Measurements from ENCODE around the gene FOXP4. TPM values are rescaled to one million over a fixed set of nuclear protein-coding genes. Genes with fewer than 3 reads are reported as not detected.

Gene FOXP4
- total RNA-seq, 1 donor from 2014 or later, result 21.6 TPM

GRCh38 chr6:41528409-41528963 lies 17.7 kb upstream of the FOXP4 start:
- H3K9me3 Mint-ChIP-seq, result no peaks in the 10 kb centered on the region
- H3K36me3 Mint-ChIP-seq (ENCODE audit: low read depth), result peaks cover 3% of the 10 kb centered on the region
- no peak for DNase-seq (ENCODE audit: low spot score)
- no peak overlapping the region for H3K4me3 Mint-ChIP-seq
- intact Hi-C loops (cut with micrococcal nuclease), result no loop called here
- no peak overlapping the region for H3K27ac Mint-ChIP-seq
- peaks cover 36% of the 10 kb centered on the region for H3K27me3 Mint-ChIP-seq (ENCODE audit: insufficient read depth)
- H3K4me1 Mint-ChIP-seq (ENCODE audit: low read depth), result peaks cover 38% of the 10 kb centered on the region

GRCh38 chr6:41529049-41529448 lies 17.1 kb upstream of the FOXP4 start:
- Mint-ChIP-seq H3K4me1 (ENCODE audit: low read depth) (peaks cover 44% of the 10 kb centered on the region), H3K4me3 (no peak overlapping the region), H3K27ac (no peak overlapping the region)

GRCh38 chr6:41529970-41530369 lies 16.2 kb upstream of the FOXP4 start:
- Mint-ChIP-seq H3K4me1 (ENCODE audit: low read depth) (peaks cover 44% of the 10 kb centered on the region), H3K4me3 (no peak overlapping the region), H3K36me3 (ENCODE audit: low read depth) (peaks cover 3% of the 10 kb centered on the region), H3K27me3 (ENCODE audit: insufficient read depth) (peaks cover 27% of the 10 kb centered on the region), H3K27ac (no peak overlapping the region), H3K9me3 (no peaks in the 10 kb centered on the region)
- no peak for DNase-seq (ENCODE audit: low spot score)
- intact Hi-C loops (cut with micrococcal nuclease), result loop anchor here (5.0 kb wide), 1 partner anchor 692 kb away; no protein-coding TSS in a partner anchor

More at GRCh38 chr6:41529049-41529448, 17.1 kb upstream of the FOXP4 start:
- Mint-ChIP-seq H3K9me3 (no peaks in the 10 kb centered on the region), H3K36me3 (ENCODE audit: low read depth) (peaks cover 3% of the 10 kb centered on the region), H3K27me3 (ENCODE audit: insufficient read depth) (peaks cover 33% of the 10 kb centered on the region)
- intact Hi-C loops (cut with micrococcal nuclease), result no loop called here
- no peak for DNase-seq (ENCODE audit: low spot score)

GRCh38 chr6:41530476-41530875 lies 15.7 kb upstream of the FOXP4 start:
- Mint-ChIP-seq H3K4me1 (ENCODE audit: low read depth) (peaks cover 44% of the 10 kb centered on the region), H3K27me3 (ENCODE audit: insufficient read depth) (peaks cover 30% of the 10 kb centered on the region), H3K27ac (no peak overlapping the region), H3K9me3 (no peaks in the 10 kb centered on the region), H3K36me3 (ENCODE audit: low read depth) (peaks cover 3% of the 10 kb centered on the region), H3K4me3 (no peak overlapping the region)
- DNase-seq (ENCODE audit: low spot score), result no peak
- intact Hi-C loops (cut with micrococcal nuclease), result loop anchor here (5.0 kb wide), 1 partner anchor 692 kb away; no protein-coding TSS in a partner anchor

GRCh38 chr6:41531016-41531415 lies 15.2 kb upstream of the FOXP4 start:
- no peak for DNase-seq (ENCODE audit: low spot score)
- Mint-ChIP-seq H3K36me3 (ENCODE audit: low read depth) (peaks cover 3% of the 10 kb centered on the region), H3K27ac (peak overlapping the region; percentile 9)

GRCh38 chr6:41531591-41532582 lies 14.3 kb upstream of the FOXP4 start:
- peaks cover 3% of the 10 kb centered on the region for H3K36me3 Mint-ChIP-seq (ENCODE audit: low read depth)
- peak; percentile 63 for DNase-seq (ENCODE audit: low spot score)
- H3K4me1 Mint-ChIP-seq (ENCODE audit: low read depth), result peaks cover 50% of the 10 kb centered on the region
- H3K4me3 Mint-ChIP-seq, result peak overlapping the region; percentile 76
- H3K27ac Mint-ChIP-seq, result peak overlapping the region; percentile 92
- intact Hi-C loops (cut with micrococcal nuclease), result loop anchor here (1.0 to 5.0 kb wide), 5 partner anchors 14 to 690 kb away; partner anchors contain the start of genes FOXP4, NFYA and OARD1
- H3K9me3 Mint-ChIP-seq, result no peaks in the 10 kb centered on the region
- peaks cover 38% of the 10 kb centered on the region for H3K27me3 Mint-ChIP-seq (ENCODE audit: insufficient read depth)

More at GRCh38 chr6:41531016-41531415, 15.2 kb upstream of the FOXP4 start:
- intact Hi-C loops (cut with micrococcal nuclease), result loop anchor here (1.0 to 5.0 kb wide), 2 partner anchors 30 to 691 kb away; no protein-coding TSS in a partner anchor
- H3K4me3 Mint-ChIP-seq, result peak overlapping the region; percentile 76
- peaks cover 44% of the 10 kb centered on the region for H3K4me1 Mint-ChIP-seq (ENCODE audit: low read depth)
- no peaks in the 10 kb centered on the region for H3K9me3 Mint-ChIP-seq
- peaks cover 34% of the 10 kb centered on the region for H3K27me3 Mint-ChIP-seq (ENCODE audit: insufficient read depth)

- intact Hi-C loops (cut with micrococcal nuclease), result no loop called here
- Mint-ChIP-seq H3K27ac (no peak overlapping the region), H3K36me3 (ENCODE audit: low read depth) (peaks cover 1% of the 10 kb centered on the region), H3K4me3 (no peak overlapping the region), H3K4me1 (ENCODE audit: low read depth) (peaks cover 38% of the 10 kb centered on the region), H3K27me3 (ENCODE audit: insufficient read depth) (peaks cover 26% of the 10 kb centered on the region), H3K9me3 (no peaks in the 10 kb centered on the region)
- DNase-seq (ENCODE audit: low spot score), result no peak
These were observed 10.4 kb upstream of the FOXP4 start for GRCh38 chr6:41535766-41536165.

GRCh38 chr6:41536795-41537758 lies 9.1 kb upstream of the FOXP4 start:
- peaks cover 28% of the 10 kb centered on the region for H3K27me3 Mint-ChIP-seq (ENCODE audit: insufficient read depth)
- peaks cover 1% of the 10 kb centered on the region for H3K36me3 Mint-ChIP-seq (ENCODE audit: low read depth)
- no peak for DNase-seq (ENCODE audit: low spot score)
- H3K4me1 Mint-ChIP-seq (ENCODE audit: low read depth), result peaks cover 26% of the 10 kb centered on the region
- no peak overlapping the region for H3K4me3 Mint-ChIP-seq
- H3K9me3 Mint-ChIP-seq, result no peaks in the 10 kb centered on the region
- intact Hi-C loops (cut with micrococcal nuclease), result no loop called here
- no peak overlapping the region for H3K27ac Mint-ChIP-seq

- Mint-ChIP-seq H3K27me3 (ENCODE audit: insufficient read depth) (peaks cover 27% of the 10 kb centered on the region), H3K36me3 (ENCODE audit: low read depth) (no peaks in the 10 kb centered on the region), H3K4me3 (no peak overlapping the region), H3K27ac (no peak overlapping the region), H3K4me1 (ENCODE audit: low read depth) (peaks cover 10% of the 10 kb centered on the region), H3K9me3 (no peaks in the 10 kb centered on the region)
- DNase-seq (ENCODE audit: low spot score), result no peak
- intact Hi-C loops (cut with micrococcal nuclease), result no loop called here
These were observed 7.5 kb upstream of the FOXP4 start for GRCh38 chr6:41538556-41539182.

GRCh38 chr6:41539204-41539603 lies 7.0 kb upstream of the FOXP4 start:
- H3K4me3 Mint-ChIP-seq, result no peak overlapping the region
- H3K36me3 Mint-ChIP-seq (ENCODE audit: low read depth), result no peaks in the 10 kb centered on the region
- intact Hi-C loops (cut with micrococcal nuclease), result no loop called here
- H3K9me3 Mint-ChIP-seq, result no peaks in the 10 kb centered on the region
- DNase-seq (ENCODE audit: low spot score), result no peak
- H3K27me3 Mint-ChIP-seq (ENCODE audit: insufficient read depth), result peaks cover 28% of the 10 kb centered on the region
- H3K4me1 Mint-ChIP-seq (ENCODE audit: low read depth), result peaks cover 6% of the 10 kb centered on the region
- H3K27ac Mint-ChIP-seq, result no peak overlapping the region

- Mint-ChIP-seq H3K36me3 (ENCODE audit: low read depth) (no peaks in the 10 kb centered on the region), H3K27ac (no peak overlapping the region), H3K4me1 (ENCODE audit: low read depth) (peaks cover 20% of the 10 kb centered on the region), H3K27me3 (ENCODE audit: insufficient read depth) (peaks cover 33% of the 10 kb centered on the region), H3K4me3 (no peak overlapping the region), H3K9me3 (no peaks in the 10 kb centered on the region)
- DNase-seq (ENCODE audit: low spot score), result no peak
- intact Hi-C loops (cut with micrococcal nuclease), result no loop called here
These were observed 4.8 kb upstream of the FOXP4 start for GRCh38 chr6:41541364-41541763.

GRCh38 chr6:41543087-41543486 lies 3.1 kb upstream of the FOXP4 start:
- Mint-ChIP-seq H3K4me3 (no peak overlapping the region), H3K36me3 (ENCODE audit: low read depth) (no peaks in the 10 kb centered on the region), H3K9me3 (no peaks in the 10 kb centered on the region), H3K27ac (no peak overlapping the region), H3K4me1 (ENCODE audit: low read depth) (peaks cover 16% of the 10 kb centered on the region), H3K27me3 (ENCODE audit: insufficient read depth) (peaks cover 33% of the 10 kb centered on the region)
- no peak for DNase-seq (ENCODE audit: low spot score)
- intact Hi-C loops (cut with micrococcal nuclease), result no loop called here

All from activated T-helper 1 cell treated with anti-CD3 and anti-CD28 coated beads, Interleukin-12 subunit alpha, Interleukin-12 subunit beta, Interleukin-2, Interleukin-4 antibody, amounts not matched to agents 30 ng/mL and 10 ng/mL and 1 ng/mL, durations not matched to agents 14 hours and 24 hours and 36 hours (primary cell).